Cortex of kidney (tissue), 1 donor: Measurements from ENCODE around the gene DCAF8.
"Not testable (repeated sequence)": the region's sequence is repeated elsewhere in the genome, so short reads cannot be mapped to it uniquely, and the experiment has no call there.

Source experiments
- DNase-seq: peaks from one replicate; lab custom pipeline; 2025; lab: John Stamatoyannopoulos, UW

Gene DCAF8

DNA sequence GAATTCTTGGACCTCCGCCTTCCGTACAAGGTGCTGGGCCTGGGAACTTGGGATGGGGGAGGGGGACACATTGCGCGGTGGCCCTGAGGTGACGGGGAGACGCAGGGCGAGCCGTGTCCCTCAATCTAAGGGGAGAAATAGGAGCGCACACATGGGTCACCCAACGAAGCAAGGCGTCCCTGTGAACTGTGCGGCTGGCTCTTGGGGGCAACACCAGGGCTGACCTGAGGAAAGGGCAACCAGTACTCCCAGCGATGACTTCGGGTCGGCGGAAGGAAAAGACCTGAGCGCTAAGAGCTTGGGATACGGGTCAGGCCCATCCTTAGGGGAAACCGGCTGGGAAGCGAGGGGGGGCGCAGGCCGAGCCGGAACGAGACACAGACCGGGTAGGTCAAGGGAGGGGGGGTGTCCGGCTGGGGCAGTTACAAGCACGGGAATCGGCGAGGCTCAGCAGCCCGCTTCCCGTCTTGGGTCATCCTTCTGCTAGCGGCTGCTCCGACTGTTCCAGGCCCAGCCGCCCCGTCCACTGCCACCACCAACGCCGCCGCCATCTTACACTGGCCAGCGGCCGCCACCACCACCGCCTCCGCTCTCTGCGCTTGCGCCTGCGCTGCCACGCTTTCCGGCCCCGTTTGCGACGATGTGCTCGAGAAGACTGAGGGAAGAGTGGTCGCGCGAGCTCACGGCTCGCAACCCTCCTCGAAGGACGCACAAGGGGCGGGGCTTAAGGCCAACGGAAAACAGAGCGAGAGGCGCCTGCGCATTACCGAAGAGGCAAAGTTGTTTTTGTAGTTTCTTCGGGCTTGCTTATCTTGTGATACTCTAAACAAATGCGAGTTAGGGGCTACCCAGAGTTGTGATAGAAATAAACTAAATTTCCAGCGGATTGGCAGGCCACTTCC lies at the start of gene DCAF8:
Gene DCAF8, minus strand, starts transcription at position 657 of the 902 bp plus-strand sequence. CDS start 18,541 bp downstream, outside the sequence.
- peak; percentile 70 for DNase-seq

DNA sequence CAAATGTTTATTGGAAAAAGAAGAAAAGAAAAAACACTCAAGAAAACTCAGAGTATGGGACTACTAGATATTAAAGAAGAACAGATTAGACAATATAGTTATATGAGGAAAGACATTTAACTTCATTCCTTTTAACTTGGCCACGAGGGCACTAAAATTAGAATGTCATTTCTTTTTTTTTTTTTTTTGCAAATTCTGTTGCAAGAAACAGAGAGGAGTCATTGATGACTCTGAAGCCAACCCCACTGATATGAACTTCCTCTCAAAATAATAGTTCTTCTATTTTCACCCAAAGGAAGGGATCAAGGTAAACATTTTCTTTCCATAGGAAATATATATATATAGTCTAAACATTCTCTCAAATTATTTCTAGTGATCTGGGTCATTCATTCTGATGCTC lies 47.2 kb upstream of the DCAF8 start:
- no peak for DNase-seq

DNA sequence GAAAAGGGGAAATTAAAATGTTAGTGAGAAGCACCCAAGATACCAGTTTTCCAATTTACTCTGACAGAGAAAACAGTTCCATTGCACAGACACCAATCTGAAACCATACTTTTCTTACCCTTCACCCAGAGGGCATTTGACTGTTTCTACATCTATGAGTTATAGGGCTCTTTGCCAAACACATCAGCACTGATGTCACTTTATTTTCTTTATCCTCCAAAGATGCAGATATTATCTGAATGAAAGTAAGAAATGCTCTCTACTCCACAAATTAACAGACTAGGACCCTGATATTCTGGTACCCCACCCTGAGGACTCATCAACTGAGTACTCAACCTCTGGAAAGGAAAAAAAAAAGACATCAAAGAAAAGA lies 46.8 kb upstream of the DCAF8 start:
- DNase-seq, result no peak

DNA sequence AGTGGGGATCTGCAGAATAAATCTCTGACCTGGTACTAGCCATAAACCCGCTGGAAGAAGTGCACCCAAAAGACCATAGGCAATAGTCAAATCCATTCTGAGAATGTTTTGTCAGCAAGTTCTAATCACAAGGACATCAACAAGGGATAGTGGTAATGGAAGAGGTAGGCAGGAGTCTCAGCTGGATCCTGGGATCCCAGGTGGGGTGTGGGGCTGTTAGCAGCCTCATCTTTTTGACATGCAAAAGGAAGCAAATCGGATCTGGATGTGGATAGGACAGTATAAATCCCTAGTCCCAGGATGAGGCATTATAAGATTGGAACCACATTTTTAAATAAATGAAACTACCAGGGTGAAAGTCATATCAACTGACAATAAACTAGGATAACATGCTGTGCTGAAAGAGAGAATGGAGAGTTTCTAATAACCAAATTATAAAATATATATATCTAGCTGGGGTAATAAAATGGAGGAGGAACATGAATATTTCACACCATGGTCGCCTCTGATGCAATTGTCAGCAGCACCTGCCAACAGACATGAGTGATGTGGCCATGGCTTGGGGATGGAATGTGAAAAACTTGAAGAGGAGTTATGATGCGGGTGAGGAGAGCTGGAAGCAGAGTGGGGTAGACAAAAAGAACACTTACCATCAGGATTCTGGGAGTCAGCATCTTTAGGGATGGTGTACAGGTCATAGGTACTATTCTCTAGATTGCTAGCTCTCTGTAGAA lies 46.3 kb upstream of the DCAF8 start:
- DNase-seq, result no peak

DNA sequence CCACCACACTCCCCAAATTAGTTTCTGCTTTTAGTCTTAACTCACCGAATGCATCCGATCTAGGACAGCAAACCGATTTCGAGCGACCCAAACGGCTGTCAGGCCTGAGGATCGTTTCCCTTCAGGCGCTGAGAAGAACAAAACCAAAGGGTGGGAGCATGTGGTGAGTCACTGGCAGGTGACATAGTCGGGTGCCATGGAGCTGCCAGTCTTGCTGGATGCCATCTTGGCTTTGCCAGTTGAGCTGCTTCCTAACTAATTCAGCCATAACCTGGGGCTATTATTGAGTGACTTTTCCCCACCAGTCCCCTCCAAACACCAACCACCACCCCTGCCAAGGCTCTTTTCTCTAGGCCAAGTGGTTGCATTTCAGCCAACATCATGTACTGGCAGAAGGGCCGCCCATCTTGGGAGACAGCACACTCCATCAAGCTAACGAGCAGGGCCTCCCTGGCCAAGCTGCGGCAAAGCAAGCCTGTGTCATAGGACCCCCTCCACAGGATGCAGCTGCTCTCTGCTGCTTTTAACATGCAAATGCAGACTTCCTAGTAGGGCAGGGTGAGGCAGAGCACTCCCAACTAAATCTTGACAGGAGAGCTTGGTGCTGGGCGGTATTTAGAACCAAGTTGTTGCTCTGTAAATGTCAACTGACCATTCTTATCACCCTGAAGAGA lies 44.9 kb upstream of the DCAF8 start:
- no peak for DNase-seq

DNA sequence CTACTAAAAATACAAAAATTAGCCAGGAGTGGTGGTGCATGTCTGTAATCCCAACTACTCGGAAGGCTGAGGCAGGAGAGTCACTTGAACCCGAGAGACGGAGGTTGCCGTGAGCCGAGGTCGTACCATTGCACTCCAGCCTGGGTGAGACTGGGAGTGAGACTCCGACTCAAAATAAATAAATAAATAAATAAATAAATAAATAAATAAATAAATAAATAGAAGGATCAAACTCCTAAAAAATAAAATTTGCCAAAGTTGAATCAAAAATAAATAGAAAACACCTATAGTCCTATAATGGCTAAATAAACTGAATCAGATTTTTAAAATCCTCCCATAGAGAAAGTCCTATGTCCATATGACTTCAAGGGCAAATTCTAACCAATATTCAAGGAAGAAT lies 37.8 kb upstream of the DCAF8 start:
- no peak for DNase-seq

DNA sequence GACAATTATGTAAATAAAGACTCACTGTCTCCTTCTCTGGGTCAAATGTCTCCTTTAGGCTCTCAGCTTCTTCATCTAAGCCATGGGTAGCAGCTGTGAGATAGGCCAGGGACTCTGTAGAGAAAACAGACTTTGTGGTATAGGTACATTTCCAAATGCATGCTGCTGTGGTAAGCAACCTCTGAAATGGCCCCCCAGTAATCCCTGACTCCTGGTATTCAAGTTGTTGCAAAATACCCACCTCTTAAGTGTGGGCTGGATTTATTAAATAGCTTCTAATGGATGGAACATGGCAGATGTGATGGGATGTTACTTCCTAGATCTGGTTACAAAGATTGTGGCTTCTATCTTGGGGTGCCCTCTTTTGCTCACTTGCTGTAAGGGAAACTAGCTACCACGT lies 33.7 kb upstream of the DCAF8 start:
- no peak for DNase-seq

DNA sequence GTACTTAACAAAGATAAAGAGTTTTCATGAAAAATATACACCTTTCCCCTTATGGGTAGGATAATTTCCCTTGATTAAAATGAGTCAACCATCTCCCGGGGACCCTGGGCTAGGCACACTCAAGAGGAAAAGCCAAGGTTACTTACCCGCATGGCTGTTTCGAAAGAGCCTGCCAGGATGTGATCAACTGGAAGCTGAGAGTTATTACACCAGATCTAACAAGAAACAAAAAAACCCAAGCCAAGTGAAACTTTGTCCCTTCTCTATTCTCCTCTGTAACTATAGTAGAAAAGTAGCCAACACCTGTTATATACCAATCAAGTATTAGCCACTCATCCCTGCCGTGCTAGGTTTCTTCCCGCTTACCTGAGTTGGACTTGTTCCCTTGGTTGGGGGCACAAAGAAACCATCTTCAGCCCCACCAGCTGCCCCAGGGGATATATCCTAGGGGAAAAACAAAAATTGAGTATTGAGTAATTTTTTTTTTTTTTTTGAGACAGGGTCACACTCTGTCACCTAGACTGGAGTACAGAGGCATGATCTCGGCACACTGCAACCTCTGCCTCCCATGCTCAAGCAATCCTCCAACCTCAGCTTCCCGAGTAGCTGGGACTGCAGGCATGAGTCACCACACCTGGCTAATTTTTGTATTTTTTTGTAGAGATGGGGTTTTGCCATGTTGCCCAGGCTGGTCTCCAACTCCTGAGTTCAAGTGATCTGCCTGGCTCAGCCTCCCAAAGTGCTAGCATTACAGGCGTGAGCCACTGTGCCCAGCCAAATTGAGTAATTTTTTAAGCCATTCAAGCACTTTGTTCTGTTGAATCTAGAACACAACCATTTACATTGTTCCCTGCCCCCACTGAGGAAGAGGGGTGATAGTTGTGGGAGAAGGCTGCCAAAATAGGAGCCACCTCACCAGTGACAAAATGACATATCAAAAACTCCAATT lies 30.9 kb upstream of the DCAF8 start:
- no peak for DNase-seq

DNA sequence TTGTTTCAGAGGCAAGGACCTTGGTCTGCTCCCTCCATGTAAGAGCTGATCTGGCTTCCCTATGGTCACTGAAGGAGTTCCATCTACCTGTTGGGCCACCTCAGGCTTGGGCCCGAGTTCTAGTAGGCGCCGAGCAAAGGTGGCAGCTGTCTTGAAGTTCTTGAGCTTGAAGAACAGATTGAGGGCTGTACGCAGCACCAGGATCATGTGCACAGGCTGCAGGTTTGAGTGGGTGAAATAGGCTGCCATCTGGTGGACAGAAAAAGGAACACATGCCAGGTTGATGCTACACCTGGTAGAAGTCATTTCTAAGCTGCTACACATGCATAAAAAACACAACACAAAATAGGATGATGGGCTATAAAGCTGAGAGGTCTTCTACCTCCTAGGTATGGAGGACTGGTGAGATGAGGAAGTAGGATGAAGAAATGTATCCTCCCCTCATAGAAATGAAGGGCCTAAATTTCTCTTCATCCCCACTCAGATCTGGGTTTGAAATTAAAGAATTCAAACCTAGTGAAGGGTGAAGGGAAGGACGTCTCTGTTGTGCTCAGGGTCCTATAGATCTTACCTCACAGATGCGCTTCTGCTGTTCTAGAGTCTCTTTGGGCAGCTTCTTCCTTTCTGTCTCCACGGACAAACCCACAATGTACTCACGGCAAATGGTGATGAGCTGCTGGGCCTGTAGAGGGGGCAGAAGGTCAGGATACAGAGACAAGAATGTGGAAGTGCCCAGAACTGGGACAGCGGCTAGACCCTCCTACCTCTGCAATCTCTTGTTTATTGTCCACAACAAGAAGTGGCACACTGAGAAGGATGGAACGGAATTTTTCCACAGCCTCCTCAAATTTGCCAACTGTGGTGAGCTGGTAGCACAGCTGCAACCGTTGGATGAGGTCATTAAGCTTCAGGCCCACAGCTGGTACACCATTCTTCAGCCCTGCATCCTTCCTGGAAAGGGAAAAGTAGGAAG lies 29.2 kb upstream of the DCAF8 start:
- no peak for DNase-seq

DNA sequence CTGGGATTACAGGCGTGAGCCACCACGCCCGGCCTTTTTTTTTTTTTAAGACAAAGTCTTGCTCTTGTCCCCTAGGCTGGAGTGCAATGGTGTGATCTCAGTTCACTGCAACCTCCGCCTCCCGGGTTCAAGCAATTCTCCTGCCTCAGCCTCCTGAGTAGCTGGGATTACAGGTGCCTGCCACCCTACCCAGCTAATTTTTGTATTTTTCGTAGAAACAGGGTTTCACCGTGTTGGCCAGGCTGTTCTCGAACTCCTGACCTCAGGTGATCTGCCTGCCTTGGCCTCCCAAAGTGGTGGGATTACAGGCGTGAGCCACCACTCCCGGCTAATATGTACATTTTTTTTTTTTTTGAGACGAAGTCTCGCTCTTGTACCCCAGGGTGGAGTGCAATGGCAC lies 25.4 kb upstream of the DCAF8 start:
- DNase-seq, result not testable (repeated sequence)

DNA sequence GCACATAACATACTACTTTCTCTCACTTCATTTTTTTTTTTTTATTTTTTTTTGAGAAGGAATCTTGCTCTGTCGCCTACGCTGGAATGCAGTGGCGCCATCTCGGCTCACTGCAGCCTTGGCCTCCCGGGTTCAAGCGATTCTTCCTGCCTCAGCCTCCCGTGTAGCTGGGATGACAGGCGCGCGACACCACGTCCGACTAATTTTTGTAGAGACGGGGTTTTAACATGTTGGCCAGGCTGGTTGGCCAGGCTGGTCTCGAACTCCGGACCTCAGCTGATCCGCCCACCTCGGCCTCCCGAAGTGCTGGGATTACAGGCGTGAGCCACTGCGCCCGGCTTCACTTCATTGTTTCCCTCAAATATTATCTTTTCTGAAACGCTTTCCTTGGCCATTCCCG lies 23.2 kb upstream of the DCAF8 start:
- DNase-seq, result no peak

DNA sequence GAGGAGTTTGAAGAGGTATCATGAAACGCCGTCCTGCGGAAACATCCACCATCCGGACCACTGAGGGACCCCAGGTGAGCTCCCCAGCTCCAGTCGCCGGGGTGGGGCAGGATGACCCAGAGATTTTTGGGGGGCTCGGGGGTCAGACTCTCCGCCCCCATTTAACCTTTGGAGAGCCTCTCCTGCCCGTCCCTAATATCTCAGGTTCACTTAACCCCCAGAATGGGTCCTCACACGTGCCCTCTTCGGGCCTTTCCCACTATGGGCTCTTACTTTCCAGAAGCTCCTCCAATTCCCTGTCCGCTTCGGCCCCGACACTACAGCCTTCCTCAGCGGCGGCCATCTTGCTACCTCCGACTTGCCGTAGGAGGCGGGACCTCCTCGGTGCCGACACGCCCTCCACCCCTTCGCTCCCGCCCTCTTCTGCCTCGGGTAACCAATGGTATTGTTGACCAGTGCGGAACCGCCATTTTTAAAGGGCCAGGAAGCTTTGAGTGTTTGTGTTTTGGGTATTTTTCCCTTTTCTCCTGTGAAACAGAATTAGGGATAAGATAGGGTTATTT lies 22.5 kb upstream of the DCAF8 start, which contains the start of gene PEX19:
Gene PEX19, minus strand, starts transcription at position 352 of the 563 bp plus-strand sequence. Its CDS starts 9 bp downstream, at position 343.
- peak; percentile 60 for DNase-seq

DNA sequence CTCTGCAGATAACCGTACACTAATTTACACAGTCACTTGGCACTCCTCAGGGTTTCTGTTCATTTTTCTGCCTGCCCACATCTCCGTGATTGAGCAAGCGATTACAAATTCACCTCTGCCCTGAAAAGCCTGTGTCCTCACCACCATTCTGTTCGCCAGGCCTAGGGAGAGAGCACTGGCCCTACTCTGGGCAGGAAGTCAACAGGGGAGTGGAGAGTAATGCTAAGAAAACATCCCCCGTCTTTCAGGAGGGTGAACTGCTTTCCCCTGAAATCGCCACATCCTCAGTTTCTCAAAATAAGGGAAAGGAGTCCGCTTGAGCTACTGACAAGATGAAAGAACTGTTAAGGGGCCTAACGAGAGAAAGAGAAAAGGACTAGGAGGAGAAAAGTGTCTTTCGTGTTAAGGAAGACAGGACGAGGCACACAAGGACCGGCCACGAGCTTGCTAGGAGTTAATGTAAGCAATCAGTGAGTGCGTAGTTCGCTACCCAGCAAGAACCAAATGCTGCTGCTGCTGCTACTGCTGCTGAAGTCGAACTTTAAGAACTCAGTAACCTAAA lies 22.0 kb upstream of the DCAF8 start:
- DNase-seq, result no peak

DNA sequence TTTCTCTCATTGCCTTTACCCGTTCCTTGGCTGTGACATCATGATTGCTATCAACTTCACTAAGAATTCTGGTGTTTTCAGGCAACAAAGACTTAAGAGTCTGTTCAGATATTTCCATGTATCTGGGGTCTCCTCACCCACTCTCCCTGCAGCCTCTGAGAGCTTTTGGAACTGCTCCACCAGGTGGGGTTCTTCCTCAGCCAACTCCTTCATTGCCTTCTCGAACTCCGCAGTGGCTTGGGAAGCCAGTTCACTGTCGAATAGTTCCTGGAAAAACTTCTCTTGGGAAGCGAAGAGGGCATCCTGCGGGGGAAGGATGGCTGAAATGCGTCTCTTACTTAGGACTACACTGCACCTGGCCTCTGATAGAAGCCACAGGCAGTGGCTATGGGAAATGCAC lies 20.5 kb upstream of the DCAF8 start:
- DNase-seq, result no peak

DNA sequence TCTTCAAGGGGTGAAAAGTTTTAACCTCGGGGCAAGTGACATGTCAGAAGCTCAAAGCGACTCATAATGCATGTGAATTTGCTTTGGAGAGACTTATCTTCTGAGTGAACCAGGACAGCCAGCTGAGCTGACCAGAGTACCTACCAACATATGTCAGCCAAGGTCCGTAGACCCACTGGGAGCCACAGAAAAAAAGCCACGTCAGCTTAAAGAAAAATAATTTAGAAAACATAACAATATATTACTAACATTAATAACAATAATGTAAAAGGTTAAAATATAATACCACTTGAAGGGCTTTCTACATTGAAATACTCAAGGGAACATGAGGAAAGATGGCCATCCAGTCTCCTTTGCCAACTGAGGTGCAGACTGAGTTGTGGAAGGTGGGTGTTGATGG lies 15.6 kb upstream of the DCAF8 start:
- DNase-seq, result no peak

DNA sequence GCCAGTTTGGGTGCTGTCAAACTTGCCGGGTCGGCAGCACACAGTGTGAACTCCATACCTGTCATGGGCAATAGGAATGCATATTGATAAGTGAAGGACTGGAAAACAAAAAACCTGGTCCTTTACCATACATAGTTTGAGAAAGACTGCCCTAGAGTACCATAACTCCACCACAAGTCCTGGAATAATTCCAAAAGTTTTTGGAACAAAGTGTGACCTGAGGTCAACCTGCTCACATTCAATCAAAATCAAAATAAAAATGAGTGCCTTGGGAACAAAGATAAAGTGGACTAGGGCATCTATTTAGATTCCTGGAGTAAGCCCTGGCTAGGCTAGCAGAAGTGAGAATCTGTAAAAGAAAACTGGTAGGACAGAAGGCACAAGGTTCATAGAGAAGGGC lies 15.0 kb upstream of the DCAF8 start:
- no peak for DNase-seq

DNA sequence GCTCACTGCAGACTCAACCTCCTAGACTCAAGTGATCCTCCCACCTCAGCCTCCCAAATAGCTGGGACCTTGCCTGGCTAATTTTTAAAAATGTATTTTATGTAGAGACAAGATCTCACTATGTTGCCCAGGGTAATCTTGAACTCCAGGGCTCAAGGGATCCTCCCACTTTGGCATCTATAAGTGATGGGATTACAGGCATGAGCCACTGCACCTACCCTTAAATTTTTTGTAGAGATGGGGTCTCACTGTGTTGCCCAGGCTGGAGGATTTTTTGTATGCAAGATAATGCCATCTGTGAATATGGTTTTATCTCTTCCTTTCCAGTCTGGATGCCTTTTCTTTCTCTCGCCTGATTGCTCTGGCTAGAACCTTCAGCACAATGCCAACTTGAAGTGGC lies 8.7 kb upstream of the DCAF8 start:
- no peak for DNase-seq

DNA sequence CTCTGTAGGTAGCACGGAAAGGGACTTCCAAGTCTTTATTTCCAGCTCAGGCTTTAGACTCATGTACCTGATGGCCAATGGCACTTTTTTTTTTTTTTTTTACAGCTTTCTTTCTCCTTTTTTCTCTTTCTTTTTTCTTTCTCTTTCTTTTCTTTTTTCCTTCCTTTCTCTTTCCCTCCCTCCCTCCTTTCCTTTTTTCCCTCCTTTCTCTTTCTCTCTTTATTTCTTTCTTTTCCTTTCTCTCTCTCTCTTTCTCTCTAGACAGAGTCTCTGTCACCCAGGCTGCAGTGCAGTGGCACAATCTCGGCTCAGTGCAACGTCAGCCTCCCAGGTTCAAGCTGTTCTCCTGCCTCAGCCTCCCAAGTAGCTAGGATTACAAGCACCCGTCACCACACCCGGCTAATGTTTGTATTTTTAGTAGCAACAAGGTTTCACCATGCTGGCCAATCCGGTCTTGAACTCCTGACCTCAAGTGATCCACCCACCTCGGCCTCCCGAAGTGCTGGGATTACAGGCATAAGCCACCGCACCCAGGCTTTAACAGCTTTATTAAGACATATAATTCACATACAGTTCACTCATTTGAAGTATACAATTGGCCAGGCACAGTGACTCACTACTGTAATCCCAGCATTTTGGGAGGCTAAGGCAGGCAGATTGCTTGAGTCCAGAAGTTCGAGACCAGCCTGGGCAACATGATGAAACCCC lies 5.1 kb upstream of the DCAF8 start:
- DNase-seq, result no peak

DNA sequence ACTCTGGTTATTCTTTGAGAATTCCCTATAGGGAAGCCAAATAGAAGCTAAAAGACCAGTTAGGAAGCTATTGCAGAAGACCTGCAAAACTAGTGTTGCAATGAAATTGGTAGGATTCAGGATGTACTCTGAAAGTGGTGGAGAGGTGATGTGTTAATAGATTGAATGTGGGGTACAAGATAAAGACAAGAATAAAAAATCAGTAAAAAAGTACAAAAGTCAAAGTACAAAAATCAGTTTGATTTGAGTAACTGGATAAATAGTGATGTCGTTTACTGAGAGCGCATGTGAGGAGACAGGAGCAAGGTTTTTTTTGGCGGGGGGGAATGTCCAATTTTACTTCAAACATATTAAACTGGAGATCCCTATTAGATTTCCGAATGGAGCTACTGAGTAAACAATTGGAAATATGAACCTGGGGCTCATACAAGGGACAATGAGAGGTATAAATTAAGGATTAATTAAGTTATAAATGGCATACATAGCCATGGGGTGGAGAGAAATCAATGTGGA lies 2.5 kb upstream of the DCAF8 start:
- no peak for DNase-seq
